Measurements from ENCODE around the gene RMND1.
"Not testable (repeated sequence)": the region's sequence is repeated elsewhere in the genome, so short reads cannot be mapped to it uniquely, and the experiment has no call there.

Gene RMND1

GRCh38 chr6:151384151-151384550 is 67.8 kb downstream of the RMND1 start:
- DNase-seq (ENCODE audit: low spot score), result no peak

- not testable (repeated sequence) for DNase-seq (ENCODE audit: low spot score)
Measured at GRCh38 chr6:151382631-151383030, 69.3 kb downstream of the RMND1 start.

- no peak for DNase-seq (ENCODE audit: low spot score)
Measured at GRCh38 chr6:151381722-151382121, 70.2 kb downstream of the RMND1 start.

- peak; percentile 11 for DNase-seq (ENCODE audit: low spot score)
Measured at GRCh38 chr6:151380848-151381205, 71.1 kb downstream of the RMND1 start.

GRCh38 chr6:151379933-151380847 is 71.7 kb downstream of the RMND1 start:
- DNase-seq (ENCODE audit: low spot score), result no peak

- no peak for DNase-seq (ENCODE audit: low spot score)
Measured at GRCh38 chr6:151377095-151377494, 74.8 kb downstream of the RMND1 start.

- peak; percentile 10 for DNase-seq (ENCODE audit: low spot score)
Measured at GRCh38 chr6:151376440-151376839, 75.5 kb downstream of the RMND1 start.

- DNase-seq (ENCODE audit: low spot score), result no peak
Measured at GRCh38 chr6:151375833-151376232, 76.1 kb downstream of the RMND1 start.

GRCh38 chr6:151374036-151374683 is 77.8 kb downstream of the RMND1 start:
- DNase-seq (ENCODE audit: low spot score), result no peak

- no peak for DNase-seq (ENCODE audit: low spot score)
Measured at GRCh38 chr6:151372164-151372563, 79.8 kb downstream of the RMND1 start.

GRCh38 chr6:151370509-151371078 is 81.3 kb downstream of the RMND1 start:
- no peak for DNase-seq (ENCODE audit: low spot score)

GRCh38 chr6:151365233-151365632 is 86.7 kb downstream of the RMND1 start:
- DNase-seq (ENCODE audit: low spot score), result no peak

GRCh38 chr6:151359486-151359885 is 92.4 kb downstream of the RMND1 start:
- no peak for DNase-seq (ENCODE audit: low spot score)

- no peak for DNase-seq (ENCODE audit: low spot score)
Measured at GRCh38 chr6:151358475-151358874, 93.5 kb downstream of the RMND1 start.

GRCh38 chr6:151357758-151358436 is 94.0 kb downstream of the RMND1 start:
- no peak for DNase-seq (ENCODE audit: low spot score)

GRCh38 chr6:151356983-151357382 is 94.9 kb downstream of the RMND1 start:
- DNase-seq (ENCODE audit: low spot score), result not testable (repeated sequence)

All from germinal center (tissue), 1 donor.